ENCODE results near the gene CCDC144A.
"Not testable (repeated sequence)": the region's sequence is repeated elsewhere in the genome, so short reads cannot be mapped to it uniquely, and the experiment has no call there.

The CCDC144A gene, protein sequence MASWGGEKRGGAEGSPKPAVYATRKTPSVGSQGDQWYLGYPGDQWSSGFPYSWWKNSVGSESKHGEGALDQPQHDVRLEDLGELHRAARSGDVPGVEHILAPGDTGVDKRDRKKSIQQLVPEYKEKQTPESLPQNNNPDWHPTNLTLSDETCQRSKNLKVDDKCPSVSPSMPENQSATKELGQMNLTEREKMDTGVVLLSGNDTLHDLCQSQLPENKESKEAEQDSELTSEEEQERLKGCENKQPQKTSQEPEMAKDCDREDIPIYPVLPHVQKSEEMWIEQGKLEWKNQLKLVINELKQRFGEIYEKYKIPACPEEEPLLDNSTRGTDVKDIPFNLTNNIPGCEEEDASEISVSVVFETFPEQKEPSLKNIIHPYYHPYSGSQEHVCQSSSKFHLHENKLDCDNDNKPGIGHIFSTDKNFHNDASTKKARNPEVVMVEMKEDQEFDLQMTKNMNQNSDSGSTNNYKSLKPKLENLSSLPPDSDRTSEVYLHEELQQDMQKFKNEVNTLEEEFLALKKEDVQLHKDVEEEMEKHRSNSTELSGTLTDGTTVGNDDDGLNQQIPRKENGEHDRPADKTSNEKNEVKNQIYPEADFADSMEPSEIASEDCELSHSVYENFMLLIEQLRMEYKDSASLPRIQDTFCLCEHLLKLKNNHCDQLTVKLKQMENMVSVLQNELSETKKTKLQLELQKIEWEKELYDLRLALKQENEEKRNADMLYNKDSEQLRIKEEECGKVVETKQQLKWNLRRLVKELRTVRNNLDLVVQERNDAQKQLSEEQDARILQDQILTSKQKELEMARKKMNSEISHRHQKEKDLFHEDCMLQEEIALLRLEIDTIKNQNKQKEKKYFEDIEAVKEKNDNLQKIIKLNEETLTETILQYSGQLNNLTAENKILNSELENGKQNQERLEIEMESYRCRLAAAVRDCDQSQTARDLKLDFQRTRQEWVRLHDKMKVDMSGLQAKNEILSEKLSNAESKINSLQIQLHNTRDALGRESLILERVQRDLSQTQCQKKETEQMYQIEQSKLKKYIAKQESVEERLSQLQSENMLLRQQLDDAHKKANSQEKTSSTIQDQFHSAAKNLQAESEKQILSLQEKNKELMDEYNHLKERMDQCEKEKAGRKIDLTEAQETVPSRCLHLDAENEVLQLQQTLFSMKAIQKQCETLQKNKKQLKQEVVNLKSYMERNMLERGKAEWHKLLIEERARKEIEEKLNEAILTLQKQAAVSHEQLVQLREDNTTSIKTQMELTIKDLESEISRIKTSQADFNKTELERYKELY (N-terminal part only)

DNA sequence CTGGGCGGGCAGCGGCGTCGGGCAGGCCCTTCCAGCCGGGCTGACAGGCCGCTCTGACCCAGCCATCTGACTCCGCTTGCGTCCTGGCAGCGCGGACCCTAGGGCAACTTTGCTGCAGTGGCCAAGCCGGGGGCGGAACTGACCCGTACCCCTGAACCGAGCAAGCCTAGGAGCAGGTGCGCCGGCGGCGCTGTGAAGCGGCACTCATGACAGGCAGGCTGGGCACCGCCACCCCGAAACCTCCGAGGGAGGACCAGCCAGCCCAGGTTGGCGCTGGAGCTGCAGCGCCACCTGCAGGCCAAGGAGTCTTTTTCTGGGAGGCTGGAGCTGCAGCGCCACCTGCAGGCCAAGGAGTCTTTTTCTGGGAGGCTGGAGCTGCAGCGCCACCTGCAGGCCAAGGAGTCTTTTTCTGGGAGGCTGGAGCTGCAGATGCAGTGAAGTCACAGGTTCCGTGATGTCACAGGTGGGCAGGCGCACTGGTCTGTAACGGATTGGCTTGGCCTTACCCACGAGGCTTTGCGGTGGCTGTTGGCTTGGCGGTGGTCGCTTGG is at the start of gene CCDC144A:
Gene CCDC144A (plus strand): TSS at position 511 of the 551 bp plus-strand sequence. CDS start 160 bp downstream, outside the sequence.
- not testable (repeated sequence) for DNase-seq

- no peak for DNase-seq
Measured at GRCh38 chr17:16649585-16649984, 40.5 kb upstream of the CCDC144A start.

GRCh38 chr17:16652252-16652651 is 37.8 kb upstream of the CCDC144A start:
- DNase-seq = no peak

DNA sequence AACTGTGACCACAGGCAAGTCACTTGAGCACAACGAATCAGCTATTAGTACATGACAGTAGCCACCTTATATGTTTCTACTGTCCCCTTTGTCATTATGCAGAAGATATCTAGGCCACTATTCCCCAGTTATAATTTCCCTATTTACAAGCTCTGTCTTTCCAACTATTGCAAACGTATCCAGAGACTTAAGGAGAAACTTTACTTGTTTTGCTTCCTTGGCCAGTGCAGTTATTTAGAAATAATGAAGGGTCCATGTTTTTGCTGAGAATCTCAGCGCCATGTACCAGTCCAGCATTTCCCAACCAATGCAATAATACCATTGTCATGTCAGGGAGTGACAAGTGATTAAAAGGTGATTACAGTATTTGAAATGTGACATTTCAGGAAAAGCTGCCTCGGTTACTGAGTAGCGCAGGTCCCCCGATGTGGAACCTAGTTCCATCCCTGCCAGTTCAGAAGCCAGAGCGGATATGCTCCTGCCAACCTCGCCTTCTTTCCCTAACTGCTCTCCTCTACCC is 37.1 kb upstream of the CCDC144A start:
- DNase-seq = no peak

DNA sequence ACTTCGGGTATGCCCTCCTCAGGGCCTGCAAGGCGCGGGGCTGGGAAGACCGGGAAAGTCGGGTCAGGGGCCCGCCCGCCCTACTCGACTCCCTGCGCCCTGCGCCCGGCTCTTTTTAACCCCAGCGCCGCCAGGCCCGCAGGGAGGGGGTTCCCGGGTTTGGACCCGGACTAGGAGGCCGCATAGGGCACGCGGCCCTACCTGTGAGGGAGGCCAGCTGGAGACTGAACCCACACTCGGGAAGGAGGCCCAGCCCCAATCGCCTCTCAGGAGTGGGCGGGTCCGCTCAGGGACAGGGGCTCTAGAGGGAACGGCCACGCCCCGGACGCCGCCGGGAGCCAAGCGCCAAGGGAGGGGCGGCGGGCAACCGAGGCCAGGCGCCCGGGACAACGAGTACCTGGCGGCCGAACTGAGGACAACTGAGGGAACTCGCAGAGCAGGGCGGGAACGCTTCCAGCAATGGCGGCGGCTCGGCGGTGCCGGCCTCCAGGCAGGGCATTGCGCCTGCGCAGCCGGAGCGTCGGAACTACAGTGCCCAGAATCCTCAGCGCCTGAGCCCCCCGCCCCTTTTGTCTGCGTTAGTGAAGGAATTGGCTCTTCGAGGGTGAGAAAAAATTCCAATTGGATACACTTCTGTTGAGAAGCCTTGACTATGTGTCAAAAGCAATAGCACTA is 36.5 kb upstream of the CCDC144A start, which contains the start of gene ZNF624:
Gene ZNF624 (minus strand): TSS at position 484 of the 675 bp plus-strand sequence.
- peak; percentile 62 for DNase-seq

- no peak for DNase-seq
Measured at GRCh38 chr17:16661217-16661616, 28.8 kb upstream of the CCDC144A start.

GRCh38 chr17:16662936-16663335 is 27.1 kb upstream of the CCDC144A start:
- DNase-seq = no peak

DNA sequence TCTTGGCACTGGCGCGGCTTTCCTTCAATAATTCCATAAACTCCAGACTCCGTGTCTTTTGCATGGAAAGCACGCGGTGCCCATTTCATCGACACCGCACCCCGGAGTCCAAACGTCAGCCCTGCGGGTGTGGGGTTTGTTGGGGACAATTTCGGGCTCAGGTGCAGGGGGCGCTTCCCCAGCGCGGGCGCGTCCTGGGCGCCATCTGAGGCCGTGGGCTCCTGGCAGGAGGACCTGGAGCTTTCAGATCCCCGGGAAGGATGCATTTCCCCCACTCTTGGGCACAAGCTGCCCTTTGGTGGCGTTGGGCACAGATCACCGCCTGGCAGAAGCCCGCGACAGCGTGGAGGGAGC is 23.5 kb upstream of the CCDC144A start:
- not testable (repeated sequence) for DNase-seq

GRCh38 chr17:16666907-16667636 is 23.0 kb upstream of the CCDC144A start:
- not testable (repeated sequence) for DNase-seq

DNA sequence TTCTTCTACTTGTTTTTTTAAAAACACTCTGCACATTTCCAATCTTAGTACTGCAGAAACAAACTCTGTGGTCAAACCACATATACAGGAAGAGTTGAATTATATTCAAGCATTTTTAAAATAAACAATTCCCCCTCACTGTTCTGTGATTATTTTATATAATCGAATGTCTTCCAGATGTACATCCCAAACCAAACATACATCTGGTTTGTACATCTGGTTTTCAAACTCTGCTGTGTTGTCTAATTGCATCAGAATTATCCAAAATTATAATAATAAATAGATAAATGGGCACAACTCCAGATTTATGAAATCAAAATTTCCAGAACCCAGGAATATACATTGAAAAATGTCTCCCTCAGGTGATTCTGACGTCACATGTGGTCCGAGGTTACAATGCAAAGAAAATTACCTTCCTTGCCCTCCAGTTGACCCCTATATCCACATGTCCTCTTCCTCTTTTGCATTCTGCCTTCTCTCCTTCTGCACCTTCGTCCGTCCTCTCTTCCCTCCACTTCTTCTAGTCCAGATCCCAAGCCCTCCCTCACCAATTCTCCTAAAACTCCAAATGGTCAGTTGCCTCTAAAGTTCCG is 13.3 kb upstream of the CCDC144A start:
- no peak for DNase-seq

GRCh38 chr17:16683290-16684138 is 6.5 kb upstream of the CCDC144A start:
- DNase-seq = not testable (repeated sequence)

DNA sequence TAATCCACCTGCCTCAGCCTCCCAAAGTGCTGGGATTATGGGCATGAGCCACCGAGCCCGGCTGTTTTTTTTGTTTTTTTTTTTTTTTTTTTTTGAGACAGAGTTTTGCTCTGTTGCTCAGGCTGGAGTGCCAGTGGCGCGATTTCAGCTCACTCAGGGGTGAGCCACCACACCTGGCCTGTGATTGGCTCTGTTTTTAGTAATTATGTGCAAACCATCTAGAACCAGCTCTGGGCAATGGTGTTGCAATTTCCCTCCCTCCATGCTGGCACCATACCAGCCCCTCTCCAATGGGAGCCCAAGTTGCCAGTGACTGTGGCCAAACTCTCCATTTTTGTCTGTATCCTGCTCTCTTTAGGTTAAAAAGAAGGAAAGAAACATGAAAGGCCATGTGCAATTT is 4.0 kb upstream of the CCDC144A start:
- not testable (repeated sequence) for DNase-seq

- not testable (repeated sequence) for DNase-seq
Measured at GRCh38 chr17:16687151-16687550, 2.9 kb upstream of the CCDC144A start.

DNA sequence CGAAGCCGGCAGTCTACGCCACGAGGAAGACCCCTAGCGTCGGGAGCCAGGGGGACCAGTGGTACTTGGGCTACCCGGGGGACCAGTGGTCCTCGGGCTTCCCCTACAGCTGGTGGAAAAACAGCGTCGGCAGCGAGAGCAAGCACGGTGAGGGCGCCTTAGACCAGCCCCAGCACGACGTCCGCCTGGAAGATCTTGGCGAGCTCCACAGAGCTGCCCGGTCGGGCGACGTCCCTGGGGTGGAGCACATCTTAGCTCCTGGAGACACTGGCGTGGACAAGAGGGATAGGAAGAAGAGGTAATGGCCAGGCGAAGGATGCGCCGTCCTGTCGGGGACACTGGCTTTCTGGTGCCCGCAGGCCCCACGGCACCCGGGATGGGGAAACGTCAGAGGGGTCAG is 406 bp downstream of the CCDC144A start:
- not testable (repeated sequence) for DNase-seq

DNA sequence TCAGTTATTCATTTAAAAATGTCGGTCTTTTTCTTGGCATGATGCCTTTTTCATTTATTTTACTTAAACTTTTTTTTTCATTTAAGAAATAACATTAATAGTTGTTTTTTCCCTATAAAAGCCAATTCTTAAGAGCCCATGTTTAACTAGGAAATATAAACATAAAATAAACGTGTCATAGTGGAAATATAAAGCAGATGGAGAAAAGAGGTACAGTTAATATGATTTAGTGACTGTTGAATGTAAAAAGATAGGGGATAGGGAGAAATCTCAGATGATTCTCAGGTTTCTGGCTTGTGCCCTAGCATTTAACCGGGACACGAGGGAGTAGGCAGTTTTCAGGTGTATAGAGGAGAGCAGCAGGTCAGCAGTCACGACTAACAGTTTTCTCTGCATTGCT is 7.6 kb downstream of the CCDC144A start:
- DNase-seq = not testable (repeated sequence)

- DNase-seq = not testable (repeated sequence)
Measured at GRCh38 chr17:16745492-16746203, 55.6 kb downstream of the CCDC144A start.

DNA sequence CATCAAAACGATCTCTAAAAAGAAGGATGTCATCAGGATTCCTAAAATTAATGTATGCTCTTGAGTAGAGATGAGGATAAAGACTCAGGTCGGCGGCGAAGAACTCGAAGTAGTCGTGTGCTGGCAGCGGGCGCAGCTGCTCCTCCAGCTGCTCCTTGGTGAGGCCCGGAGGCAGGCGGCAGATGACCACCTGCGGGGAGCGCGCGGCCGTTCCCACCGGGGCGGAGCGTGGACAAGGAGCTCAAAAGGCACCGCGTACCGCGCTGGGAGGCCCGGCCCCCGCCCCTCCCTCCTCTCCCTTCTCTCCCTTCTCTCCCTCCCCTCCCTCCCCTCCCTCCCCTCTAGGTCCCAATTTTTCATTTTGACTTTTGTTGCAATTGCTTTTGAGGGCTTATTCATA is 56.5 kb downstream of the CCDC144A start:
- not testable (repeated sequence) for DNase-seq

- DNase-seq = not testable (repeated sequence)
Measured at GRCh38 chr17:16750515-16750914, 60.5 kb downstream of the CCDC144A start.
